Mesendoderm (in vitro differentiated cells): Measurements from ENCODE around the gene CLCN6.

Experiments
- DNase-seq: peaks from one replicate; pipeline ENCODE4 v3.0.0; 2013
- H2AK5ac ChIP-seq: 2 replicates; pipeline ENCODE4 v1.6.1; 2013; ENCODE audit warnings: low read length, inconsistent platforms
- H2BK120ac ChIP-seq: 2 replicates; pipeline ENCODE4 v1.6.1; 2013; ENCODE audit warnings: low read depth, mild to moderate bottlenecking, low read length, moderate library complexity, mixed read lengths
- H2BK15ac ChIP-seq: replicated peaks from 2 replicates; pipeline ENCODE4 v1.6.1; 2013; ENCODE audit warnings: low read depth, mild to moderate bottlenecking, moderate library complexity
- H2BK5ac ChIP-seq: 2 replicates; pipeline ENCODE4 v1.6.1; 2013; ENCODE audit warnings: low read length, inconsistent platforms
- H3K18ac ChIP-seq: 2 replicates; pipeline ENCODE4 v1.6.1; 2013; ENCODE audit warnings: mild to moderate bottlenecking, low read length, mixed read lengths
- H3K23ac ChIP-seq: one replicate; pipeline ENCODE4 v1.6.1; 2013; ENCODE audit warnings: low read length
- H3K27ac ChIP-seq: 2 replicates; pipeline ENCODE4 v1.5.1; 2013; ENCODE audit warnings: low read depth, mild to moderate bottlenecking, inconsistent platforms, low read length, moderate library complexity
- H3K27me3 ChIP-seq: 2 replicates; pipeline ENCODE4 v1.6.1; 2013; ENCODE audit warnings: low read length, control low read depth, mild to moderate bottlenecking, inconsistent platforms; ENCODE audit not compliant: insufficient read depth, poor library complexity
- H3K36me3 ChIP-seq: 2 replicates; pipeline ENCODE4 v1.6.1; 2013; ENCODE audit warnings: low read length, inconsistent platforms; ENCODE audit not compliant: control insufficient read depth, insufficient read depth
- H3K4ac ChIP-seq: one replicate; pipeline ENCODE4 v1.6.1; 2013; ENCODE audit warnings: low read depth, mild to moderate bottlenecking, low read length, moderate library complexity
- H3K4me1 ChIP-seq: 2 replicates; pipeline ENCODE4 v1.6.1; 2013; ENCODE audit warnings: low read depth, low read length, inconsistent platforms; ENCODE audit not compliant: control insufficient read depth
- H3K4me2 ChIP-seq: 2 replicates; pipeline ENCODE4 v1.6.1; 2013; ENCODE audit warnings: low read length
- H3K4me3 ChIP-seq: 2 replicates; pipeline ENCODE4 v1.5.1; 2013; ENCODE audit warnings: mild to moderate bottlenecking, low read length
- H3K56ac ChIP-seq: one replicate; pipeline ENCODE4 v1.6.1; 2013; ENCODE audit warnings: low read length
- H3K79me1 ChIP-seq: 2 replicates; pipeline ENCODE4 v1.6.1; 2013; ENCODE audit warnings: low read length, inconsistent platforms
- H3K79me2 ChIP-seq: 2 replicates; pipeline ENCODE4 v1.6.1; 2013; ENCODE audit warnings: mild to moderate bottlenecking, low read length; ENCODE audit not compliant: control insufficient read depth, insufficient read depth
- H3K9ac ChIP-seq: 2 replicates; pipeline ENCODE4 v1.6.1; 2013; ENCODE audit warnings: low read length, inconsistent platforms
- H4K5ac ChIP-seq: one replicate; pipeline ENCODE4 v1.6.1; 2013; ENCODE audit warnings: low read length
- H4K8ac ChIP-seq: one replicate; pipeline ENCODE4 v1.6.1; 2013; ENCODE audit warnings: low read depth, mild to moderate bottlenecking, control low read depth, low read length, moderate library complexity
- WGBS: extraction: QIAGEN DNeasy Blood & Tissue Kit; methylation state at CpG from one replicate; pipeline ENCODE4 v1.1.7; 2013; ENCODE audit warnings: low lambda C conversion rate, missing lambda C conversion rate; ENCODE audit not compliant: insufficient coverage; ENCODE audit errors: extremely low coverage; 5-methylcytosine and 5-hydroxymethylcytosine counted together

Gene CLCN6

GRCh38 chr1:11795238-11795890 lies 10.6 kb upstream of the CLCN6 start:
- Histone ChIP-seq H2BK15ac (no peak overlapping the region), H3K4me3 (no peak overlapping the region), H3K27ac (no peak overlapping the region), H3K23ac (no peak overlapping the region), H2BK120ac (no peak overlapping the region), H2BK5ac (no peak overlapping the region), H3K4me1 (no peaks in the 10 kb centered on the region), H3K79me2 (no peaks in the 10 kb centered on the region), H3K79me1 (no peaks in the 10 kb centered on the region), H3K4me2 (no peak overlapping the region), H3K27me3 (no peaks in the 10 kb centered on the region), H4K5ac (no peak overlapping the region), H3K4ac (no peak overlapping the region), H3K56ac (no peak overlapping the region), H4K8ac (no peak overlapping the region), H2AK5ac (no peak overlapping the region), H3K36me3 (peaks cover 3% of the 10 kb centered on the region), H3K9ac (no peak overlapping the region), H3K18ac (no peak overlapping the region)
- DNase-seq, result no peak
- no CpG with 5 or more reads among the region's 14 CpGs for WGBS

GRCh38 chr1:11796036-11796828 lies 9.8 kb upstream of the CLCN6 start:
- H3K79me1 ChIP-seq, result no peaks in the 10 kb centered on the region
- H4K5ac ChIP-seq, result no peak overlapping the region
- no peaks in the 10 kb centered on the region for H3K27me3 ChIP-seq
- no peak overlapping the region for H4K8ac ChIP-seq
- no peak overlapping the region for H2BK5ac ChIP-seq
- H3K9ac ChIP-seq, result no peak overlapping the region
- no peaks in the 10 kb centered on the region for H3K79me2 ChIP-seq
- H3K56ac ChIP-seq, result no peak overlapping the region
- no peak overlapping the region for H3K18ac ChIP-seq
- no peak overlapping the region for H3K4ac ChIP-seq
- no peak overlapping the region for H3K4me2 ChIP-seq
- no peak overlapping the region for H2AK5ac ChIP-seq
- no peak overlapping the region for H2BK120ac ChIP-seq
- H2BK15ac ChIP-seq, result no peak overlapping the region
- H3K23ac ChIP-seq, result no peak overlapping the region
- WGBS, result no CpG with 5 or more reads among the region's 15 CpGs
- H3K27ac ChIP-seq, result no peak overlapping the region
- H3K4me1 ChIP-seq, result no peaks in the 10 kb centered on the region
- DNase-seq, result no peak
- H3K36me3 ChIP-seq, result peaks cover 6% of the 10 kb centered on the region
- no peak overlapping the region for H3K4me3 ChIP-seq

- H2AK5ac ChIP-seq, result no peak overlapping the region
- peaks cover 6% of the 10 kb centered on the region for H3K36me3 ChIP-seq
- H3K23ac ChIP-seq, result no peak overlapping the region
- H3K4me3 ChIP-seq, result no peak overlapping the region
- no peak for DNase-seq
- H2BK5ac ChIP-seq, result no peak overlapping the region
- no peak overlapping the region for H3K4ac ChIP-seq
- no peak overlapping the region for H3K18ac ChIP-seq
- H3K27me3 ChIP-seq, result no peaks in the 10 kb centered on the region
- no CpG with 5 or more reads among the region's 6 CpGs for WGBS
- H3K27ac ChIP-seq, result no peak overlapping the region
- no peak overlapping the region for H4K5ac ChIP-seq
- H2BK120ac ChIP-seq, result no peak overlapping the region
- H4K8ac ChIP-seq, result no peak overlapping the region
- H3K56ac ChIP-seq, result no peak overlapping the region
- H3K4me2 ChIP-seq, result no peak overlapping the region
- H3K79me1 ChIP-seq, result peaks cover 3% of the 10 kb centered on the region
- H2BK15ac ChIP-seq, result no peak overlapping the region
- peaks cover under 1% of the 10 kb centered on the region for H3K4me1 ChIP-seq
- no peaks in the 10 kb centered on the region for H3K79me2 ChIP-seq
- H3K9ac ChIP-seq, result no peak overlapping the region
Measured at GRCh38 chr1:11797525-11798216, 8.3 kb upstream of the CLCN6 start.

- no peak overlapping the region for H4K8ac ChIP-seq
- H3K27me3 ChIP-seq, result no peaks in the 10 kb centered on the region
- H2BK5ac ChIP-seq, result no peak overlapping the region
- H3K56ac ChIP-seq, result no peak overlapping the region
- WGBS, result no CpG with 5 or more reads among the region's 5 CpGs
- H2AK5ac ChIP-seq, result no peak overlapping the region
- no peak overlapping the region for H3K4me2 ChIP-seq
- peaks cover 7% of the 10 kb centered on the region for H3K4me1 ChIP-seq
- H3K18ac ChIP-seq, result no peak overlapping the region
- H2BK15ac ChIP-seq, result no peak overlapping the region
- H3K79me1 ChIP-seq, result peaks cover 3% of the 10 kb centered on the region
- no peak overlapping the region for H3K4ac ChIP-seq
- no peak overlapping the region for H3K23ac ChIP-seq
- no peak for DNase-seq
- no peak overlapping the region for H2BK120ac ChIP-seq
- H4K5ac ChIP-seq, result no peak overlapping the region
- no peak overlapping the region for H3K9ac ChIP-seq
- no peak overlapping the region for H3K27ac ChIP-seq
- peaks cover 6% of the 10 kb centered on the region for H3K36me3 ChIP-seq
- no peaks in the 10 kb centered on the region for H3K79me2 ChIP-seq
- H3K4me3 ChIP-seq, result no peak overlapping the region
Measured at GRCh38 chr1:11799099-11799498, 6.9 kb upstream of the CLCN6 start.

- no peak overlapping the region for H2AK5ac ChIP-seq
- H3K4me1 ChIP-seq, result peaks cover 11% of the 10 kb centered on the region
- no peak overlapping the region for H3K27ac ChIP-seq
- no peak overlapping the region for H3K18ac ChIP-seq
- H3K79me2 ChIP-seq, result peaks cover 4% of the 10 kb centered on the region
- no peak overlapping the region for H2BK120ac ChIP-seq
- H3K56ac ChIP-seq, result no peak overlapping the region
- peaks cover 7% of the 10 kb centered on the region for H3K79me1 ChIP-seq
- no peak overlapping the region for H3K4ac ChIP-seq
- no peak overlapping the region for H3K4me2 ChIP-seq
- no peak overlapping the region for H2BK15ac ChIP-seq
- H4K8ac ChIP-seq, result no peak overlapping the region
- no peak overlapping the region for H3K4me3 ChIP-seq
- H3K36me3 ChIP-seq, result peaks cover 6% of the 10 kb centered on the region
- WGBS, result no CpG with 5 or more reads among the region's 9 CpGs
- H3K23ac ChIP-seq, result no peak overlapping the region
- H2BK5ac ChIP-seq, result no peak overlapping the region
- no peak for DNase-seq
- H3K9ac ChIP-seq, result no peak overlapping the region
- H4K5ac ChIP-seq, result no peak overlapping the region
- no peaks in the 10 kb centered on the region for H3K27me3 ChIP-seq
Measured at GRCh38 chr1:11799896-11800295, 6.1 kb upstream of the CLCN6 start.
